GM06990 (cell line): Measurements from ENCODE around the gene BAX.

Experiments
- DNase-seq: peaks from one replicate; pipeline ENCODE4 v3.0.0-alpha.2; 2011; ENCODE audit not compliant: insufficient read length; ENCODE audit errors: extremely low read depth
- H3K27me3 ChIP-seq: replicated peaks from 2 replicates; pipeline ENCODE4 v1.6.0; 2011; ENCODE audit warnings: low read length; ENCODE audit not compliant: control insufficient read depth, insufficient read depth
- H3K36me3 ChIP-seq: 2 replicates; pipeline ENCODE4 v1.5.1; 2011; ENCODE audit warnings: low read length; ENCODE audit not compliant: control insufficient read depth, insufficient read depth
- H3K4me3 ChIP-seq: replicated peaks from 2 replicates; pipeline ENCODE4 v1.5.1; 2011; ENCODE audit warnings: low read depth, mild to moderate bottlenecking, control low read depth, low read length
- TF ChIP-seq, protein P1 (sequence below): IDR thresholded peaks from 2 replicates; pipeline ENCODE4 v1.5.1; 2011; ENCODE audit warnings: low read length, control low read depth, mild to moderate bottlenecking, inconsistent platforms; ENCODE audit not compliant: insufficient read depth, poor library complexity, severe bottlenecking

BAX gene

DNA sequence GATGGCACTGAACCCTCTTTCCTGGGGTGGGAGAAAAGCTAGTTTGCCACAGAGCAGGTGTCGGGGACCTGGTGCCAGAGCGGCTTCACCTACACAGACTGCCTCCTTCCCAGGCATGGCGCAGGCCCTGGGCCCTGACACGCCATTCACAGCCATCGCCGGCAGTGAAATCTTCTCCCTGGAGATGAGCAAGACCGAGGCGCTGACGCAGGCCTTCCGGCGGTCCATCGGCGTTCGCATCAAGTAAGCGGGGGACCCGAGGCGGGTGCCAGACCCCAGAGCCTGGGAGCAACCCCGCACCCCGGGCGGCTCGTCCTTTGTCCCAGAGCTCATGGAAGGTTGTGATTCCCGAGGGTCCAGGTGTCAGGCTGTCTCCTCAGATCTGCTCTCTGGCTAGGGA, 52.2 kb downstream of the BAX start:
- Histone ChIP-seq H3K27me3 (no peaks in the 10 kb centered on the region), H3K4me3 (no peak overlapping the region), H3K36me3 (peaks cover 47% of the 10 kb centered on the region)
- no peak for DNase-seq
- TF ChIP-seq, protein P1, sequence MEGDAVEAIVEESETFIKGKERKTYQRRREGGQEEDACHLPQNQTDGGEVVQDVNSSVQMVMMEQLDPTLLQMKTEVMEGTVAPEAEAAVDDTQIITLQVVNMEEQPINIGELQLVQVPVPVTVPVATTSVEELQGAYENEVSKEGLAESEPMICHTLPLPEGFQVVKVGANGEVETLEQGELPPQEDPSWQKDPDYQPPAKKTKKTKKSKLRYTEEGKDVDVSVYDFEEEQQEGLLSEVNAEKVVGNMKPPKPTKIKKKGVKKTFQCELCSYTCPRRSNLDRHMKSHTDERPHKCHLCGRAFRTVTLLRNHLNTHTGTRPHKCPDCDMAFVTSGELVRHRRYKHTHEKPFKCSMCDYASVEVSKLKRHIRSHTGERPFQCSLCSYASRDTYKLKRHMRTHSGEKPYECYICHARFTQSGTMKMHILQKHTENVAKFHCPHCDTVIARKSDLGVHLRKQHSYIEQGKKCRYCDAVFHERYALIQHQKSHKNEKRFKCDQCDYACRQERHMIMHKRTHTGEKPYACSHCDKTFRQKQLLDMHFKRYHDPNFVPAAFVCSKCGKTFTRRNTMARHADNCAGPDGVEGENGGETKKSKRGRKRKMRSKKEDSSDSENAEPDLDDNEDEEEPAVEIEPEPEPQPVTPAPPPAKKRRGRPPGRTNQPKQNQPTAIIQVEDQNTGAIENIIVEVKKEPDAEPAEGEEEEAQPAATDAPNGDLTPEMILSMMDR, result no peak

DNA sequence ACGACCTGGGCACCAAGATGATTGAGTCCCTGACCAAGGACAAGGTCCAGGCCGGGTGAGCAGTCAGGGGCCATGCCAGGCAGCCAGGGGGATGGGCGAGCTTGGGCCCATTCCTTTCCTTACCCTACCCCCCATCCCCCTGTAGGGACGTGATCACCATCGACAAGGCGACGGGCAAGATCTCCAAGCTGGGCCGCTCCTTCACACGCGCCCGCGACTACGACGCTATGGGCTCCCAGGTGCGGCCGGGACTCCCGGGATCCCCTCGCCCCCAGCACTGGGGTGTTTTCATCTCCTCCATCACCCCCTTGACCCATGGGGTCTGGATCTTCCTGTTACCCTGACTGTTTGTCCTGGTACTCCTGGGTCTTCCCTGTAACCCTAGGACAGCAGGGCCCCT, 55.2 kb downstream of the BAX start:
- DNase-seq, result no peak
- TF ChIP-seq, protein P1, result no peak
- H3K27me3 ChIP-seq, result no peaks in the 10 kb centered on the region
- no peak overlapping the region for H3K4me3 ChIP-seq
- H3K36me3 ChIP-seq, result peaks cover 33% of the 10 kb centered on the region

DNA sequence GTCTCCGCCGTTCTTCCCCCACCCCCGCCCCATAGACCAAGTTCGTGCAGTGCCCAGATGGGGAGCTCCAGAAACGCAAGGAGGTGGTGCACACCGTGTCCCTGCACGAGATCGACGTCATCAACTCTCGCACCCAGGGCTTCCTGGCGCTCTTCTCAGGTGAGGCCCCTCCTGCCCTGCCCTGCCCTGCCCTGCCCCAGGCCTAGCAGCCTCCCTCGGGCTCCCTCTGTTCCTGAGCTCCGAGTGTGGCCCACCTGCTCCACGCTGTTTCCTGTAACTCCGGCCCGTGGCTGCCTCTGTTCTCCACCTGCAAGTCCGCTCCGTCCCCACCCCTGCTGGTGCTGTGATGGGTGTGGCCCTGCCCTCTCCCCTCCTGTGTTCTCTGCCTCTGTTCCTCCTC, 55.8 kb downstream of the BAX start:
- Histone ChIP-seq H3K36me3 (peaks cover 30% of the 10 kb centered on the region), H3K4me3 (no peak overlapping the region), H3K27me3 (no peaks in the 10 kb centered on the region)
- DNase-seq, result no peak
- TF ChIP-seq, protein P1, result no peak

DNA sequence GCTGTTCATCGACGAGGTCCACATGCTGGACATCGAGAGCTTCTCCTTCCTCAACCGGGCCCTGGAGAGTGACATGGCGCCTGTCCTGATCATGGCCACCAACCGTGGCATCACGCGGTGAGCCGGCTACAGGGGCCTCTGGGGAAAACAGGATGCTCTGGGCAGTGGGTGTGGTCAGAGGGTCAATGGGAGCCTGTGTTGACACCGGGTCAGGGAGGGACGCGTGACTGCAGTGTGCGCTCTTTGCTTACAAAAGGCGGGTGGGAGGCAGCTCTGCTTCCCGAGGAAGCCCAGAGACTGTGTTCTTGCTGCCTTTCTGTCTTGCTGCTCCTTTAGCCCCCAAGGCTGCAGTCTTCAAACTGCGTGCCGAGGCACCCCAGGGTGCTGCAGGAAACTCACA, 56.5 kb downstream of the BAX start:
- DNase-seq, result no peak
- no peaks in the 10 kb centered on the region for H3K27me3 ChIP-seq
- no peak overlapping the region for H3K4me3 ChIP-seq
- TF ChIP-seq, protein P1, result no peak
- peaks cover 34% of the 10 kb centered on the region for H3K36me3 ChIP-seq
